Epithelial cell of proximal tubule (primary cell): ENCODE results near the gene FXYD6. TPM values are rescaled to one million over a fixed set of nuclear protein-coding genes. Genes with fewer than 3 reads are reported as not detected.

Source experiments
- DNase-seq: peaks from one replicate; pipeline ENCODE4 v3.0.0-alpha.2; 2011; ENCODE audit warnings: low read depth
- H3K4me3 ChIP-seq: 2 replicates; pipeline ENCODE4 v1.5.1; 2011; ENCODE audit warnings: low read depth, mild to moderate bottlenecking, low read length
- CTCF ChIP-seq: conservative IDR thresholded peaks from 2 replicates; pipeline ENCODE4 v1.5.1; 2012; ENCODE audit warnings: low read depth, mild to moderate bottlenecking, low read length
- total RNA-seq: library from RNA; depleted of rRNA; stranded (reverse); fragments of >200 nt; gene quantifications from 2 replicates; pipeline ENCODE4 v1.2.3, GENCODE V29; 2015

FXYD6 gene
- total RNA-seq, 1 donor from 2014 or later, result 71.2 TPM

- TF ChIP-seq CTCF, result no peak
- no peak overlapping the region for H3K4me3 ChIP-seq
- DNase-seq, result no peak
These were observed 83.5 kb downstream of the FXYD6 start for GRCh38 chr11:117792992-117793391.

GRCh38 chr11:117792241-117792640 lies 84.2 kb downstream of the FXYD6 start:
- DNase-seq, result no peak
- H3K4me3 ChIP-seq, result no peak overlapping the region
- no peak for TF ChIP-seq CTCF

GRCh38 chr11:117790279-117790678 lies 86.2 kb downstream of the FXYD6 start:
- no peak for TF ChIP-seq CTCF
- DNase-seq, result no peak
- no peak overlapping the region for H3K4me3 ChIP-seq

GRCh38 chr11:117789241-117789640 lies 87.2 kb downstream of the FXYD6 start:
- no peak for DNase-seq
- no peak overlapping the region for H3K4me3 ChIP-seq
- no peak for TF ChIP-seq CTCF

Other genes with a start within 250 kb of the FXYD6 start
- 0.29 and 4.0 TPM in 2 replicates for gene DSCAML1, start 79.4 kb downstream of the FXYD6 start, total RNA-seq
- gene FXYD2, start 51.9 kb downstream of the FXYD6 start, total RNA-seq, result 109 and 286 TPM in 2 replicates
- 0.51 and 0.63 TPM in 2 replicates for gene TMPRSS13, start 52.7 kb upstream of the FXYD6 start, total RNA-seq
- 0.46 and 0.87 TPM in 2 replicates for gene IL10RA, start 109.7 kb upstream of the FXYD6 start, total RNA-seq
- gene TMPRSS4, start 200.4 kb upstream of the FXYD6 start, total RNA-seq, result 13.3 and 26.6 TPM in 2 replicates
- not detected in 2 replicates for gene SMIM35, start 210.3 kb upstream of the FXYD6 start, total RNA-seq